RKO (cell line): ENCODE data around the gene TRIM10.

Experiments
- DNase-seq: peaks from one replicate; pipeline ENCODE4 v3.0.0-alpha.2; 2016; ENCODE audit warnings: low spot score

Gene TRIM10, protein sequence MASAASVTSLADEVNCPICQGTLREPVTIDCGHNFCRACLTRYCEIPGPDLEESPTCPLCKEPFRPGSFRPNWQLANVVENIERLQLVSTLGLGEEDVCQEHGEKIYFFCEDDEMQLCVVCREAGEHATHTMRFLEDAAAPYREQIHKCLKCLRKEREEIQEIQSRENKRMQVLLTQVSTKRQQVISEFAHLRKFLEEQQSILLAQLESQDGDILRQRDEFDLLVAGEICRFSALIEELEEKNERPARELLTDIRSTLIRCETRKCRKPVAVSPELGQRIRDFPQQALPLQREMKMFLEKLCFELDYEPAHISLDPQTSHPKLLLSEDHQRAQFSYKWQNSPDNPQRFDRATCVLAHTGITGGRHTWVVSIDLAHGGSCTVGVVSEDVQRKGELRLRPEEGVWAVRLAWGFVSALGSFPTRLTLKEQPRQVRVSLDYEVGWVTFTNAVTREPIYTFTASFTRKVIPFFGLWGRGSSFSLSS

DNA sequence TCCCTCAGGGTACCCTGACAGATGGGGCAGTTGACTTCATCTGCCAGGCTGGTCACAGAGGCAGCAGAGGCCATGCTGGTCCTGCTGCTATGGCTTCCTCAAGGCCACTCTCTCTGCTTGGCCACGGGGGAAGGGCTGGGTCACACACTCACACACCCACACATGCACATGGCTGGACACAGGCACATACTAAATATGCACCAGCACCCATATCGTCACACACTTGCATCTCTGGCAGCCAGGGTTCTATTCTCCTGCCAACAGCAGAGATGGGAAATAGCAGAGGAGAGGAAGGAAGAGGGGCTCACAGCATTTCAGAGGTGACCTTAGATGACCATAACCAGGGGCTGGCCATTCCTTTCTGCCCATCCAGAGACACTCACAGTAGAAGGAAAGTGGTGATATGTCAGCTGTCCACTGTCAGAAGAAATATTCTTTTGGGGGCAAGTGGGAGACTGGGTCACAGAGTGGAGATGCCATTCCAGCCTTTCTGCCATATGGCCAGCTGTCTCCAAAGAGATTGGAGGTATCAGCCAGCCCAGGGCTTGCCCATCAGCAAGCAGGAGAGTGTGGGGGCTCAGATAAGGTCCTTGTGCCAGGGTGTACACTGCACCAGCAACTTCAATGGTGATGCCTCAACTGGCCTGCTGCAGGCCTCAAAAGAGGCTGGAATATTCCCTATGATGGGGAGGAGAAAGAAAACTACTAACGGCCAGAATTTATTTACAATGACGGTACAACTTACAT lies at the start of gene TRIM10:
Gene TRIM10, minus strand, starts transcription at position 427 of the 747 bp plus-strand sequence. Its CDS starts 353 bp downstream, at position 74.
- no peak for DNase-seq

DNA sequence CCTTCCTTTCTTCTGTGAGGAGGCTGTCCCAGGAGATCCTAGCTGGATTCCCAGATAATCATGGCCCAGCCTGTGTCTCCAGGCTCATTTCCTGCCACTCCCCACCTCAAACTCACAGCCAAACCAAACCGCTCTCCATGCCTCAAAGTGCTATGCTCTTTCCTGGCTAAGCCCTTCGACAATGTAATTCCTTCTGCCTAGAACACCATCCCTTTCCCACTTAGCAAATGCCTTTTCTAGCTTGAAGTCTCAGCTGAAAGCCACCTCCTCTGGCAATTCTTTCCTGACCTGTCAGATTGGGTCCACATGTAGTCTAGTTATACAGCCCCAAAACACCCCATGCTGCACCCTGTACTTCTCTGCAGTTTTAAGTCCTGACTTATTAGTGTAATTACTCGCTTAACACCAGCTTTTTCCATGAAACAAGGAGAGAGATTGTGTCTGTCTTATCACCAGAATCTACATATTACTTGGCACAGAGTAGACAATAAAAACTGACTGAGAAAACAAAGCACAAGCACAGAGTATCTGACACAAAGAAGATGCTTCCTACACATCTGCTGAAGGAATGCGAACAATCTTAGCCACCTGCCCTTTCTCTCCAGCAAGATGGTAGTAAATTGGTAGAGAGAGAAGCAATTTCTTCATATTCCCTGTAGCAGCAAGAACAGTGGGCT lies 46.7 kb upstream of the TRIM10 start:
- DNase-seq = no peak

DNA sequence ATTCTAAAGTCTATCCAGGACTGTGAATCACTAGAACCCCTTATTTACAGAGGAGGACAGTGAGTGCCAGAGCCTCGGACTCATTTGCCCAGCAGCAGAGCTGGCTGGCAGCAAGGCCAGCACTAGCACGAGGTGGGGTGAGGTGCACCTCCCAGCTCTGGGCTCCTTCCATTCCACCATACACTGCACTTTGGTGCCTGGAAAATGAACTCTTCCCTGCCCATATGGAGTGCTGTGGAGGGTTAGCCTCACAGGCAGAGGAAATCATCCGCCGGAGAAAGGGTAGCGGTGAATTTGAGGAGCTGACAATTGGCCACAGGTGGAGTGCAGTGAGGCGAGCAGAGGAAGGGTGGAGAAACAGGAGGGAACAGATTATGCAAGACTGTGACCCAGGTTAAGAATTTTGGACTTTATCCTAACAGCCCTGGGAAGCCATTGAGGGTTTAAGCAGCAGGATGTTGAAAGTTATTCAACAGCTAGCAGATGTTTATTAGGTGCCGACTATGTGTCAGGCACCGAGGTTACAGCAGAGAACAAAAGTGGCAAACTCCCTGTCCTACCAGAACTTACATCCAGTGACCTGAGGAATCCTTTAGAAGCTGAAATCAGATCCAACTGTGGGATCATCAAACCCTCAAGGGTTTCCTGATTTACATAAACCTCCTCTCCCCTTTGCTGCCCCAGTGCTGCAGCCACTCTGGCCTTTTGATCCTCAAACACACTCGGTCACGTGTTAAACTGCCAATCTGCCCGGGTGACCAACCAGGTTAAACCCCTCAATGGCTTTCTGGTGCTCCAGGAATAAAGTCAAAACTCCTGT lies 46.0 kb upstream of the TRIM10 start:
- DNase-seq = no peak

DNA sequence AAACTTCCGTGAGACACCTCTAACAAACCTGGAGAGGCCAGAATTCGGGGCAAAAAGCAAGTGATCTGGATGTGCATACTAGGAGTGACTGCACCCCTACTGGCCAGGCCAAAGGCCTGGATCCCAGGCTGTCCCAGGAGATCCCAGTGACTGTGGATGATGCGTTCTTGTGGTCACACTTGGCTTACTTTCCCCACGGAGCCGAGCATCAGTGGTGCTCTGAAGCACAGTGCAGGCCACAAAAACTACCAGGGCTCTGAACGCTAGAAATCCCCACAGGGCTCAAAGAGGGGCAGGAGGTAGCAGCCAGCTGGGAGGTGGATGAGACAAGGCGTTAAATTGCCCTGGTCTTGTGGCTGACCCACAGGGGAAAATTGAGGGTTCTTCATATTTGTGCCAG lies 45.1 kb upstream of the TRIM10 start:
- DNase-seq = no peak

DNA sequence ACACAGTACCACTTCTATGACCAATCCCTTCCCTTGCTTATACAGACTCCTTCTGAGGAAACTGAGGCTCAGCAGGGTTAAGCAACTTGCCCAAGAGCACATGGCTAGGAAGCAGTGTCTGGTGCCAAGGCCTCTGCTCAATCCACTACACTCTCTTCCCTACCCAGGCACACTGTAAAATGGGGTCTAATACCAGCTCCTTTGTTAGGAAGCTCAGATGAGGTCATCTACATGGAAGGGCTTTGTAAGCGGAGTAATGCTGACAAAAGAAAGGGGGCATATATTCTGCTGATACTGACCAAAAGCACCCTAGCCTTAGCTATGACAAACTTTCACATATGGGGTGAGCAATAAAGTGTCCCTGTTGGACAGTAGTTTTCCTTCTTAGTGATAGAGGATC lies 43.1 kb upstream of the TRIM10 start:
- DNase-seq = no peak

DNA sequence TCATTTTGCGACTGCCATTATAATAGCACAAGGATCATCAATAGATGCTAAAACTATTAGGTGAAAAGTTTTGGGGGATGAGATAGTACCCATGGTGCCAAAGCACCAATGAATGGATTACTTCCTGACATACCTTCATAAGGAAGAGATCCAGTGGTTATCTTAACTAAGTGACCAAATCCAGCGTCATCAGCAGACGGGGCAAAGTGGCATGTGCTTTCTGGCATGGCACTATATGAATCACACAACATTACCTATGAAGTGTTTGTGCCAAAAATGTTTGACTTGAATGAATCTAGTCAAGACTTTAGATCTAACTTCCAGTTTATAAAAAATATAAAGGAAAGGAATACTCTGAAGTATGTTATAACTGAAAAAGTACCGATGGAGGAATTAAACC lies 41.4 kb upstream of the TRIM10 start:
- no peak for DNase-seq

DNA sequence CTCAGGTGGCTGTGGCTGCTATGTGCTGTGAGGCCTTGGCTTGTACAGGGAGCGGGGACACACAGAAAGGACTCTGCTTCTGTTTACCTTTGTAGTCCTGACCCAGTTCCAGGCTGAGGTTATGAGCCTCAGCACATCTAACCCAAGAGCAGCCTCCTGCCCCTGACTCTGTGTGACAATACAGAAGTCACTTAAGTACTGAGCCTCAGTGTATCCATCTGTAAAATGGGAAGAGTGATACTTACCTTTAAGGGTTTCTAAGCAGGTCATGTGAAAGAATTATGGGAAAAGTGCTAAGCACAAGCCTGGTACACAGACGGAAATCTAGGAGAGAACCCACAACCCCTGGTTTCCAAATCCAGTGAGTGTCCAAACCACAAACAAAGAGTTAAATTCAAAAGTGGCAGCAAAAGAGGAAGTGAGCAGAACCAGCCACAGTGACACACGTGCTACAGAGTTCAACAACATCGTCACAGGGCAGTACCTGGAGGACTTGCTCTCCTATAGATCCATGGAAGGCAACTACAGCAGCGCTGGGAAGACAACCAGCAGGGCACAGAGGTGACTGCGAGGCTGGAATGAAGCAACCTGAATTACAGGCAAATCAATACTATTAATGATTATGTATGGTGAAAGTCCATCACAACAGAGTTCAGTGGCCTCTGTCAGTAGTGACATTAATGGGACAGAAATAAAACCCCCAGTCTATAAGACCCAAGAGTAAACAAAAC lies 39.7 kb upstream of the TRIM10 start:
- DNase-seq = no peak

DNA sequence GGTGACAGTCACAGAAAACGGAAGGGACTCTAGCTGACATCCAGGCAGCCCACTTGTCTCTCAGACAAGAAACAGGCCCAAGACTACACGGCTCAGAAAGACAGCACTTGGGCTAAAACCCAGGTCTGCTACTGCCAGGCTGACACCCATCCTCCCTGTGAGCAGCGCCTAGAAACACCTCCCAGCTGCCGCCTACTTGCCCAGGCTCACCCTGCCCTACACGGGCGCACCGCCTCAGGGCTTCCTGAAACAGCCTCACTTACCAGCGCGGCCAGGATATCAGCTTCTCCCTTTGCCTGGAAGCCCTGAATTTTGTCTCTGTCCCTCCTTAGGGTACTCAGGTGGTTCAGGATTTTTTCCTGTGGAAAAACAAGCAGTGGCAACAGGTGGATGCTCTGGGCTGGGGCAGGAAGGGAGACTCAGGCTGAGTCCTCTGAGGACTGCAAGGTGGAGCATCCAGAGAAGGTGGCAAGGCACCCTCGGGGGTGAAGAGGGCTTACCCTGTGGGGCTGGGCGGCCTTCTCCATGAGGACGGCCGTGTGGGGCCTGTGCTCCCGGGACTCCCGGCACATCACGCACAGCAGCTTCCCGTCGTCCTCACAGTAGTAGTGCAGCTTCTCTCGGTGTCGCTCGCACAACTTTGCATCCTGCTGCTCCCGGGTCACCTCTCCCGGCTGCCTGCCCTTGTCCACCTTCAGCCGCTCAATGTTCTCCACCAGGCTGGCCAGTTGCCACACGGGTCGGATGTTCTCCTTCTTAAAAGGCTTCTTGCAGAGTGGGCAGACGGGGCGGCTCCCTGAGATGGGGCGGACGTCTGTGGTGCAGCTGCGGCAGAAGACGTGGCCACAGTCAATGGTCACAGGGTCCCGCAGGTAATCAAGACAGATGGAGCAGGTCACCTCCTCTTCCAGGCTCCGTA lies 37.4 kb upstream of the TRIM10 start:
- no peak for DNase-seq

DNA sequence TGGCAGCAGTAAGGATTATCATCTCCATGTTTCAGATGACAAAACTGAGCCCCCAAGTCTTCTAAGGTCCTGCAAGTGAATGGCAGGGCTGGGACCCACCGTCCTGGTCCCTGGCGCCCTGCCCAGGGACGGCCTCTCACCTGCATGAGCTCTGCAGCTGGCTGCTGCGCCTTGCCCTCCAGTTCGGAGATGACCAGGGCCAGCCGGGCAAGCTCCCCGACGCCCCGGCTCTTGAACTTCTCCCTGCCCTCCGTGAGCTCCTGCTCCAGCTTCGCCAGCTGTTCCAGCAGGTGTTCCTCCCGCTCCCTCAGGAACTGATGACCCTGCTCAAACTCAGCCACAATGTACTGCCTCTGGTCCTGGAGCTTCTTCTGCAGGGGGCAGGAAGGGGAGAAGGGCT lies 35.4 kb upstream of the TRIM10 start:
- DNase-seq = no peak

DNA sequence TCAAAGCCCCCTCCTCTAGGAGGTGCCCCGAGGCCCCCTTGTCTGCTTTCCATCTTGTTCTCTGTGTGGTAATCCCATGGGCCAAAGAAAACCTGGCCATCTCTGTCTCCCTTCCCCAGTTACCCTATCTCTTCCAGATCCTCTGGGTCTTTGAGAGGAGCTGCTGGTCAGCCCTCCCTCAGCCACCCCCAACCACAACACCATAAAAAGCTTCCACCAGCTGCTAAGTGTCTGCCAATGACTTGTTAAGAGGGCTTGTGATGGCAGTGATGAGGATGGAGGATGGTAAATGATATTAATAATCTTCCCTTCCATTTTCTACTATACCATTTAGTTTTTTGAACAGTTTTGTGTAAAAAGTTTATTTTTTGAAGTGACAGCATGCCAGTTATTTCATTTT lies 34.9 kb upstream of the TRIM10 start:
- DNase-seq = no peak

DNA sequence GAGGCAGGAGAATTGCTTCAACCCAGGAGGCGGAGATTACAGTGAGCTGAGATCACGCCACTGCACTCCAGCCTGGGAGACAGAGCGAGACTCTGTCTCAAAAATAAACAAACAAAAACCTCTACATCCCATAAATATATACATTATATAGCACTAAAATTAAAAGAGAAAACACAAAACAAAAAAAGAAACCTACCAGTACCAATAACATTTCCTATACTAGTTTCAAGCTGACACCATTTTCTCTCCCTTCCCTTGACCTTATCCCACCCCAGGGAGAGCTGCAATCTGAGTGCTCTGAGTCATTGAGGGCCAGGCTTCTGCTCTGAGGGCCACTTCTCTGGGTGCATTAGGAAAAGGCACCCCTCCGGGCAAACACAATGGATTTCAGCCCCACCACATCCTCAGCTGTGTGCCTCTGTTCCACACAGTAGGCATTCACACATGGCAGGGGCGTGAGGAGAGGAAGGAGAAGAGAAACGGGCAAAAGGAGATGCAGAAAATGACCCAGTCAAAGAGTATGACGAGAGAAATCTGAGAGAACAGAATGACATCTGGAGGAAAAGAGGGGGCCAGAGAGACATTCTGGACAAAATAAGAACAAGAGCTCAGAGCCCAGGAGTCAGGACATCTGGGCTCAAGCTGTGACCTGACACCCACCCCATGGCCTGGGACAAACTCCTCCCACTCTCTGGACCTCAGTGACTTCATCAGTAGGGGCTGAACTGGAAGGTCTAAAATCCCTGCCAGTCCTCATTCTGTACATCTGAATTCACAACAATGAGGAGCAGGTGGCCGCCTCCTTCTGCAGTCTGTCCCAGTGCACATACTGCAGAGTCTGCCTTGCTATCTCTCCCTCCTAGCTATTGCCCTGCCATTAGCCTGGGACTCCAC lies 34.0 kb upstream of the TRIM10 start:
- no peak for DNase-seq

DNA sequence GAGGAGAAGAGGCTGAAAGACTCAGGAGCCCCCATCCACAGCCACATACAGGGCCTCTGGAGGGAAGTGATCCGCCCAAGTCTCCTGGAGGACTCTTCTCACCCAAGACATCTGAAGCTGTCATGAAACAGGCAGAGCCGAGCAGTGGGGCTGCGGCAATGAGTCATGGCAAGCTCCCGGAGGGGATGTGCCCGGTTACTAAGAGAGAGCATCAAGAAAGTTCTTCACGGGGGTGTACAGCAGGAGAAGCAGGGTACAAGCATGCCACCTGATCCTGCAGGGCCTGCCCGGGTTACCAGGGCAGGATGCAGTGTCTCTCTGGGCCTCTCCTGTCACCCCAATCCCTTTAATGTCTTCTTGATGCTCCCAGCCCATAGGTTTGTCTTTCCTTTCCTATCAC lies 31.1 kb upstream of the TRIM10 start:
- no peak for DNase-seq

DNA sequence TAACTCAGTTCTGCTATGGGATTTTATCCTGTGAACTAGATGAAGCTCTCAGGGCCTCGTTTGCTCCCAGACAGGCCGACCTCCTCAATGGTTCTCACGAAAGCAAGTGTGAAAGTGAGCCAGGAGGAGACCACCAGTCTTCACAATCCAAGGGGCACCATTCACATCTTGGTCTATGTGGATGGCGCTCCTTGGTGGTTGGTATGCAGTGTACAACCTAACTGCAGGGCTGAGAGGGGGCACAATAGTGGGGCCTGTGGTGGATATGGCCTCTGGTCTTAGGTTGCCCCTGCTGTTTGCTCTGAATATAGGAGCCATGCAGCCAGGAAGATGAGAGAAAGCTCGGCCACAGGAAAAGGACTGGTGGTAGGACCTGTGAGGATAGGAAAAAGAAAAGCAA lies 27.5 kb upstream of the TRIM10 start:
- no peak for DNase-seq

DNA sequence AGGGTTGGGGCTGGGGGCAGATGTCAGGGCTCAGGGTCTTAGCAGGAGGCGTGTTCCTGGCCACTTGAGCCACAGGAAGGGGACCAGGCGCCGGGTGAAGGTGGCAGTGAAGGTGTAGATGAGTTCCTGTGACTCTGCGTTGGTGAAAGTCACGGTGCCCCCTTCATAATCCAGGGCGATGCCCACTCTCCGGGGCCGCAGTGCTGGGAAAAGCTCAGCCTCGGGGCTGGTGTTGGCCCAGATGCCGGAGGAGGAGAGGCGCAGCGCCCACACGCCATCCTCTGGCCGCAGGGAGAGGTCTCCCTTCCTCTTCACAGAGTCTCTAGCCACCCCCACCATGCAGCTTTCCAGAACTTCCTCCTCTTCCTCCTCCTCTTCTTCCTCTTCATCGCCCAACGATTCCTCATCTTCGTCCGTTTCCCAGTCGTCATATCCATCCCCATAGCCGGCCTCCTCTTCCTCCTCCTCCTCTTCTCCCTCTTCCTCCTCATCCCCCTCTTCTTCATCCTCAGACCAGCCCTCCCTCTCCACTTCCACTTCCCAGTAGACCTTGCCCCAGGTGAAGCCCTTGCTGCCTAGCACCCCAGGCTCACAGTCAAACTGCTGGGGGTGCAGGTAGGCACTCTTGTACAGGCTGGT lies 25.0 kb upstream of the TRIM10 start:
- DNase-seq = no peak

DNA sequence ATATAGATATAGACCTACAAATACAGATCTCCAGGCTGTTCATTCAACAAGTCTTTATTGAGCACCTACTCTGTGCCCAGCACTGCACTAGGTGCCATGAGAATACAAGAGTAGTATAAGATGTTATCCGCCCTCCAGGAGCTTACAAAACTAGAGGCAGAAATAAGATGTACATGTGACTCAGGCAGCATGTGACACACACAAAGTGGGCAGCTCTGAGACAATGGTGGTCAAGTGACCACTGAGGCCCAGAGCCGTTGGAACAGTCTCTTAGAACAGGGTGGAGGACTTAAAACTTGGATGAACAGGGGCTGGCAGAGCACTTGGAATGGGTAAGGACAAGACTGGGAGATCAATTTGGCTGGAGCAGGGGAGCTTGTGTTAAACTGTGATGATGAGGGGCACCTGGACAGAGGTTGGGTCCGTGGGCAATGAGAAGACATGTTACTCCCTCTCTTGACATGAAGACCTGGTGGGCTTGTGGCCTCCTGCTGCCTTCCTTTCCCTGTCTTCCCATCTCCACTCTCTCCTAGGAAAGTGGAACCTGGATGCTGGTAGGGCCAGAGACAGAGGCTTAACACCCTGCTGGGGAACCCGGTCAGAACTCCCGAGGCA lies 23.5 kb upstream of the TRIM10 start:
- DNase-seq = no peak

DNA sequence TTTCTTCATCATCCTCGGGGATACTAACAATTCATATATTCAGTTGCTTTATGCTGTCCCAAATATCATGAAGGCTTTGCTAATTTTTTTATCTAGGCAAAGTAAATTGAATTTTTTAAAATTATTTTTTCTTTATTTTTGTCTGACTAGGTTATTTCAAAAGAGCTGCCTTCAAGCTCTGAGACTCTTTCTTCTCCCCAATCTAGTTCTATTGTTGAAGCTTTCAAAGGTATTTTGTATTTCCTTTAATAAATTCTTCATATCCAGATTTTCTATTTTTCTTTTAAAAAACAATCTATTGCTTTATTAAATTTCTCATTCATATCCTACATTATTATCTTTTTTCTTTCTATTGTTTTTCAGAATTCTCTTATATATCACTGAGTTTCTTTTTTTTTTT lies 19.1 kb upstream of the TRIM10 start:
- DNase-seq = no peak

DNA sequence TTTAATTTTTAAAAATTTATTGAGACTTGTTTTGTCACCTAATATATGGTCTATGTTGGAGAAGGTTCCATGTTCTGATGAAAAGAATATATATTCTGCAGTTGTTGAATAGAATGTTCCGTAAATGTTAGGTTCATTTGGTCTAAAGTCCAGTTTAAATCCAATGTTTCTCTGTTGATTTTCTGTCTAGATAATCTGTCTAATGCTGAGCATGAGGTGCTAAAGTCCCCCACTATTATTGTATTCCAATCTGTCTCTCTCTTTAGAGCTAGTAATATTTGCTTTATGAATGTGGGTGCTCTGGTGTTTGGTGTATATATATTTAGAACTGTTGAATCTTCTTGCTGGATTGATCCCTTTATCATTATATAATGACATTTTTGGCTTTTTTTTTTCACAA lies 17.8 kb upstream of the TRIM10 start:
- no peak for DNase-seq

DNA sequence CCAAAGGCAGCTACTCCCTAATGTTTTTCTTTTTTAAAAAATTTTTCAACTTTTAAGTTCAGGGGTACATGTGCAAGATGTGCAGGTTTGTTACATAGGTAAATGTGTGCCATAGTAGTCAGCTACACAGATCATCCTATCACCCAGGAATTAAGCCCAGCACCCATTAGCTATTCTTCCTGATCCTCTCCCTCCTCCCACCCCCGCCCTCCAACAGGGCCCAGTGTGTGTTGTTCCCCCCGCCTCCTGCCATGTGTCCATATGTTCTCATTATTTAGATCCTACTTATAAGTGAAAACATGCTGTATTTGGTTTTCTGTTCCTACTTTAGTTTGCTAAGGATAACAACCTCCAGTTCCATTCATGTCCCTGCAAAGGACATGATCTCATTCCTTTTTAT lies 14.8 kb upstream of the TRIM10 start:
- no peak for DNase-seq
